ENCODE results near the gene SNX20.
A peak's percentile ranks its signal among the peaks of the same experiment; 100 is the strongest.

Gene SNX20

DNA sequence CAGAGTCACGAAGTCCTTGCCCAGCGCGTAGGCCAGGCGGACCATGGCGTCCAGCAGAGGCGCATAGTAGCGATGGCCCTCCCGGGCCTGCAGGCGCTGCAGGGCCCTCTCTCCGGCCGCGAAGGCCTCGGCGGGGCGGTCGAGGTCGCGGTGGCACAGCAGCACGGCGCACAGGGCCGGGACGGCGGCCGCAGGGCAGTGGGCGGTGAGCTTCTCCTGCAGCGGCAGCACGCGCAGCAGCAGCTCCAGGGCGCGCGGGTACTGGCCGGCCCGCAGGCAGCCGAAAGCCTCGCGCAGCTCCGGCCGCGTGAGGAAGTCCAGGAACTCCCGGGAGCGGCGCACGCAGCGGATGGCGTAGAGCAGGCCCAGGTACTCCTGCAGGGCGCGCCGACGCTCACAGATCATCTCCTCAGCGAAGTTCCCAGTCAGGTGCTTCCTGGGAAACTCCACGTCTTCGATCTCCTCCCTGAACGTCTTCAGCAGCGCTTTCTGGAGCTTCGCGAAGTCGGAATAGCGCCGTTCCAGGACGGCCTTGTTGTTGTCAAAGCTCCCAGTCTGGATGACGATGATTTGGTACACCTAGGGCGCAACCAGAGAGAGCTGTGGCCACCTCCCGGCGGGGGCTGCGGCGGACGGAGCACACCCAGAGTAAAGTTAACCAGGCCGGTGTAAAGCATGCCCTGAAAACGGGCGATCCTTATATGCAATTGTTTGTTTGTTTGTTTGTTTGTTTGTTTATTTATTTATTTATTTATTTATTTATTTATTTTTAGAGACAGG lies 7.4 kb downstream of the SNX20 start:
- Histone ChIP-seq H3K36me3 (ENCODE audit: control insufficient read depth in 2 of 2, insufficient read depth in 2 of 2, low read length in 2 of 2) (peaks cover 0 to 11% of the 10 kb centered on the region in 2 donors), H3K9ac (ENCODE audit: low read depth in 1 of 2, low read length in 2 of 2) (no peak overlapping the region), H3K9me3 (ENCODE audit: control insufficient read depth in 2 of 2, low read length in 2 of 2) (peaks cover 6 to 7% of the 10 kb centered on the region in 2 donors), H3K27ac (ENCODE audit: low read depth in 2 of 2, low read length in 2 of 2) (no peak overlapping the region), H3K4me1 (ENCODE audit: control insufficient read depth in 2 of 2, insufficient read depth in 2 of 2, low read length in 2 of 2) (peaks cover 0 to 1% of the 10 kb centered on the region in 2 donors), H3K27me3 (ENCODE audit: control insufficient read depth in 2 of 2, insufficient read depth in 2 of 2, low read length in 2 of 2) (no peaks in the 10 kb centered on the region), H3K4me3 (ENCODE audit: low read length in 2 of 2) (no peak overlapping the region)

DNA sequence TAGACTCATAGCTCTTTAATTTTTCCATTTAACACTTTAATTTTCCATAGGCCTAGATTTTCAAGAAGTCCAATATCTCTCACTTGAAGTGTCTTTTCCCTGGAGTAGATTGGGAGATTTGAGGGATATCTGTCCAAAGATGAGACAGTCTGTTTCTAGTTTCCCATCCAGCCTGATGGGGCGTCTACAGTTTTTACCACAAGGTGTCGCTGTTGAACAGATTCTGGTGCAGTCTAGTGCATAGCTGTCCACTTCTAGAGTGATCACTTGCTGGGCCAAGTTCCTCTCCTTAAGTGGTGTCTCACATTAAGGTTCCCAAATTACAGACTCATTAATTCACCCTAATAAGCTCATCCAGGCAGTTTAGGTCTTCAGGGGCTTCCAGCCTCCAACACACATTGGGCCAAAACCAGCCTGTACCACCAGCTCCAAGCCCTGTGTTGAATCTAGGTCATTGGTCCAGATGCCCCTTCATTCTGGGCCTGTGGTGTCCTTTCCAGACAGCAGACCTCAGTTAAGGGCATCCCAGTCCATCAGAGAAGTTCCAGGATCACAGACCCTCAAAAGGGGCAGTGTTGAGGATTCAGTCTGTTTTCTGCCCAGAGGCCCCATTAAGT lies 9.4 kb downstream of the SNX20 start:
- Histone ChIP-seq H3K9me3 (ENCODE audit: control insufficient read depth in 2 of 2, low read length in 2 of 2) (peaks cover 6 to 7% of the 10 kb centered on the region in 2 donors), H3K27me3 (ENCODE audit: control insufficient read depth in 2 of 2, insufficient read depth in 2 of 2, low read length in 2 of 2) (no peaks in the 10 kb centered on the region), H3K36me3 (ENCODE audit: control insufficient read depth in 2 of 2, insufficient read depth in 2 of 2, low read length in 2 of 2) (peaks cover 0 to 11% of the 10 kb centered on the region in 2 donors), H3K4me1 (ENCODE audit: control insufficient read depth in 2 of 2, insufficient read depth in 2 of 2, low read length in 2 of 2) (no peaks in the 10 kb centered on the region), H3K27ac (ENCODE audit: low read depth in 2 of 2, low read length in 2 of 2) (no peak overlapping the region), H3K4me3 (ENCODE audit: low read length in 2 of 2) (no peak overlapping the region), H3K9ac (ENCODE audit: low read depth in 1 of 2, low read length in 2 of 2) (no peak overlapping the region)

DNA sequence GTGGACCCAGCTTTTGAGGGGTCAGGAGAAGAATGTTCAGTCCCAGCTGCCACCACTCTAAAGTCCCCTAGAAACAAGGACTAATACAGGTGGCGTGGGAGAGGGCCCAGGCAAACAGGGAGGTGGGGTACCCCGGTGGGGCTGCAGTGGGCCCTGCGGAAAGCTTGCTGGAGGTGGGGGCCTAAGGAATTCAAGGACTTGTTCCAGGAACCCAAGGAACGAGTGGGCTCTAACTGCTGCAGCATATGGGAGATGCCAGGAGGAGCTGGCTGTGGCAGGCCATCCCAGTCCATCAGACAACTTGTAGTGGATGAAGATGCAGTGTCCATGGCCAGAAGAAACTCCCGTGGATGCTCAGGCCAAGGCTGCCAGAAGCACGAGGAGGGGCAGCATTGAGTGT lies 10.6 kb downstream of the SNX20 start:
- no peaks in the 10 kb centered on the region for H3K27me3 ChIP-seq (ENCODE audit: control insufficient read depth in 2 of 2, insufficient read depth in 2 of 2, low read length in 2 of 2)
- peaks cover 6 to 7% of the 10 kb centered on the region in 2 donors for H3K9me3 ChIP-seq (ENCODE audit: control insufficient read depth in 2 of 2, low read length in 2 of 2)
- no peak overlapping the region for H3K4me3 ChIP-seq (ENCODE audit: low read length in 2 of 2)
- no peaks in the 10 kb centered on the region for H3K4me1 ChIP-seq (ENCODE audit: control insufficient read depth in 2 of 2, insufficient read depth in 2 of 2, low read length in 2 of 2)
- peaks cover 0 to 8% of the 10 kb centered on the region in 2 donors for H3K36me3 ChIP-seq (ENCODE audit: control insufficient read depth in 2 of 2, insufficient read depth in 2 of 2, low read length in 2 of 2)
- no peak overlapping the region for H3K27ac ChIP-seq (ENCODE audit: low read depth in 2 of 2, low read length in 2 of 2)
- H3K9ac ChIP-seq (ENCODE audit: low read depth in 1 of 2, low read length in 2 of 2), result no peak overlapping the region

DNA sequence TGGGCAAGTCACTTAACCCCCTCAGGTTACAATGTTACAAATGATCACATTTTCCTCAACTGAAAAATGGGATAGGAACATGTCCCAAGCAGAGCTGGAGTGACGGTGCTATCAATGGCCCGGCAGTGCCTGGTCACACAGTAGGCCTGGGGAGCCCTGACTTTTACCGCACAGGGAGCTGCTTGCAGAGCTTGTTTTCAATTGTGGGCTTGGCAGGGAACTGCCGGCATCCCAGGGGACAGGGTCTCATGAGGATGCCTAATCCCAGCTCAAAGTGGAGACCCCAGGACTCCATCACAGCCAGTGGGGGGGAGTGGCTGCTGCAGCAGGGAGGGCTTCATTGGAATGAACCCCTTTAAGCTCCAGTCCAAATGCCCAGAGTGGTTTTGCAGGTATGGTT lies 11.4 kb downstream of the SNX20 start:
- H3K9me3 ChIP-seq (ENCODE audit: control insufficient read depth in 2 of 2, low read length in 2 of 2), result peaks cover 6 to 7% of the 10 kb centered on the region in 2 donors
- no peak overlapping the region for H3K27ac ChIP-seq (ENCODE audit: low read depth in 2 of 2, low read length in 2 of 2)
- no peak overlapping the region for H3K9ac ChIP-seq (ENCODE audit: low read depth in 1 of 2, low read length in 2 of 2)
- H3K27me3 ChIP-seq (ENCODE audit: control insufficient read depth in 2 of 2, insufficient read depth in 2 of 2, low read length in 2 of 2), result no peaks in the 10 kb centered on the region
- H3K4me1 ChIP-seq (ENCODE audit: control insufficient read depth in 2 of 2, insufficient read depth in 2 of 2, low read length in 2 of 2), result no peaks in the 10 kb centered on the region
- peaks cover 0 to 6% of the 10 kb centered on the region in 2 donors for H3K36me3 ChIP-seq (ENCODE audit: control insufficient read depth in 2 of 2, insufficient read depth in 2 of 2, low read length in 2 of 2)
- H3K4me3 ChIP-seq (ENCODE audit: low read length in 2 of 2), result no peak overlapping the region

DNA sequence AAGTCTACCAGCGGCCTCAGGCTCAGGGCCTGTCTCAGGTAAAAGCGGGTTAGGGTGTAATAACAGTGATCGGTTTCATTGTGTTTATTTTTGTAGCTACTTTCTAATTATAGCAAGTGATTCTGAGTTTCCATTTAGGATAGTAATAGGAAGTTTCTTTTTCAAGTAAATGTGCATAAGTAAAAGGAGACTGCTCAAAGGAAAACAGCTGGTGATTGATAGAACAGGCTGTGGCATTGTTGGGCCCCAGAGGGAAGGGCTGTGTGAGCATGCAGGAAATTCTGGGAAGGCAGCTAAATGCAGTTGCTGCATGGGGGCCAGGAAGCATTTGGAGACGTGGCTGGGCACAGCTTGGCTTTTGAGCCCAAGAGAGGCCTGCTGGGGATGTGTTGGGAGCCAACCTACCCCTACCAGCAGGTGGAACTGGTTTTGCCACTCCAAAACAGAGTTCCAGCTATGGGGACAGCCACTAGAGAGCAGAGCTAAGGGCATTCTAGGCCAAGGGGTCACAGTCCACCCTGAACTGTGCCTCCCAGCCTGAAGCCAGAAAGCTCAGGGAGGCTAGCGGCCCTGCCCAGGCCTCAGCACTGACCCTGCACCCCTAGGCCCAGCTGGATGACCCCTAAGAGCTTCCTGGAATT lies 12.6 kb downstream of the SNX20 start:
- H3K9ac ChIP-seq (ENCODE audit: low read depth in 1 of 2, low read length in 2 of 2), result no peak overlapping the region
- peaks cover 6 to 7% of the 10 kb centered on the region in 2 donors for H3K9me3 ChIP-seq (ENCODE audit: control insufficient read depth in 2 of 2, low read length in 2 of 2)
- no peaks in the 10 kb centered on the region for H3K36me3 ChIP-seq (ENCODE audit: control insufficient read depth in 2 of 2, insufficient read depth in 2 of 2, low read length in 2 of 2)
- H3K4me3 ChIP-seq (ENCODE audit: low read length in 2 of 2), result no peak overlapping the region
- no peak overlapping the region for H3K27ac ChIP-seq (ENCODE audit: low read depth in 2 of 2, low read length in 2 of 2)
- no peaks in the 10 kb centered on the region for H3K27me3 ChIP-seq (ENCODE audit: control insufficient read depth in 2 of 2, insufficient read depth in 2 of 2, low read length in 2 of 2)
- no peaks in the 10 kb centered on the region for H3K4me1 ChIP-seq (ENCODE audit: control insufficient read depth in 2 of 2, insufficient read depth in 2 of 2, low read length in 2 of 2)

DNA sequence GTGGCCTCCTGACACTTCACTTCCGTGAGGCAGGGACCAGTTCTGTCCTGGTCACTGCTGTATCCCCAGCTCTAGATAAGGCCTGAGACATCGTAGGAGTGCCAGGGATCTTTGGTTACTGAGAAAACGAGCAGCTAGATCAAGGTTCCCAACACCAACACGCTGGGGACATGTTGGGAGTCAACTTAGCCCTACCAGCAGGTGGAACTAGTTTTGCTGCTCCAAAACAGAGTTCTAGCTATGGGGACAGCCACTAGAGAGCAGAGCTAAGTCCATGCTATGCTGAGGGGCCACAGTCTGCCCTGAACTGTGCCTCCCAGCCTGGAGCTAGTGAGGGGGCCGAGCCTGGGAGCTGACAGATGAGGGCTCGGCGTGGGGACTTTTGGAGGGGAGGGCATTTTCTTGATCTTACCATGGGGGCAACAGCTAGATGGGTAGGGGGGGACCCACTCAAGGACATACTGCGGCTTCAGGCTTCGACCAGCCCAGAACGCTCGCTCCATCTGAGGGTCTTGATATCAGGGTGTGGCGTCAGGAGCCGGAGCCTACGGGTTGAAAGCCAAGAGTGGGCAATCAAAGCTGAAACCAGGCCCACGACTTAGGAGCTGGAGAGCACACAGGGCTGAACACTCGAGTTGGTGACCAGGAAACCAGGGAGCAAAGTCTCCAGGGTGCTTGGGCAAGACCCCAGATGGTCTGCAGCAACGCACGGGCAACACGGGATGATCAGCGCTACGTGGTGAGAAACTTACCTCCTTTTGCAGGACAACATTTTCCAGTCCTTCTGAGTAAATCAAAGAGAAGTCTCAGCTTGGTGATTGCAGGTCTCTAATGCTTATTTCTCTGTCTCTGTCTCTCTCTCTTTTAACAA lies 13.4 kb downstream of the SNX20 start:
- H3K9me3 ChIP-seq (ENCODE audit: control insufficient read depth in 2 of 2, low read length in 2 of 2), result peaks cover 6 to 7% of the 10 kb centered on the region in 2 donors
- no peak overlapping the region for H3K9ac ChIP-seq (ENCODE audit: low read depth in 1 of 2, low read length in 2 of 2)
- H3K4me1 ChIP-seq (ENCODE audit: control insufficient read depth in 2 of 2, insufficient read depth in 2 of 2, low read length in 2 of 2), result no peaks in the 10 kb centered on the region
- no peak overlapping the region for H3K4me3 ChIP-seq (ENCODE audit: low read length in 2 of 2)
- H3K27ac ChIP-seq (ENCODE audit: low read depth in 2 of 2, low read length in 2 of 2), result no peak overlapping the region
- no peaks in the 10 kb centered on the region for H3K27me3 ChIP-seq (ENCODE audit: control insufficient read depth in 2 of 2, insufficient read depth in 2 of 2, low read length in 2 of 2)
- H3K36me3 ChIP-seq (ENCODE audit: control insufficient read depth in 2 of 2, insufficient read depth in 2 of 2, low read length in 2 of 2), result no peaks in the 10 kb centered on the region

DNA sequence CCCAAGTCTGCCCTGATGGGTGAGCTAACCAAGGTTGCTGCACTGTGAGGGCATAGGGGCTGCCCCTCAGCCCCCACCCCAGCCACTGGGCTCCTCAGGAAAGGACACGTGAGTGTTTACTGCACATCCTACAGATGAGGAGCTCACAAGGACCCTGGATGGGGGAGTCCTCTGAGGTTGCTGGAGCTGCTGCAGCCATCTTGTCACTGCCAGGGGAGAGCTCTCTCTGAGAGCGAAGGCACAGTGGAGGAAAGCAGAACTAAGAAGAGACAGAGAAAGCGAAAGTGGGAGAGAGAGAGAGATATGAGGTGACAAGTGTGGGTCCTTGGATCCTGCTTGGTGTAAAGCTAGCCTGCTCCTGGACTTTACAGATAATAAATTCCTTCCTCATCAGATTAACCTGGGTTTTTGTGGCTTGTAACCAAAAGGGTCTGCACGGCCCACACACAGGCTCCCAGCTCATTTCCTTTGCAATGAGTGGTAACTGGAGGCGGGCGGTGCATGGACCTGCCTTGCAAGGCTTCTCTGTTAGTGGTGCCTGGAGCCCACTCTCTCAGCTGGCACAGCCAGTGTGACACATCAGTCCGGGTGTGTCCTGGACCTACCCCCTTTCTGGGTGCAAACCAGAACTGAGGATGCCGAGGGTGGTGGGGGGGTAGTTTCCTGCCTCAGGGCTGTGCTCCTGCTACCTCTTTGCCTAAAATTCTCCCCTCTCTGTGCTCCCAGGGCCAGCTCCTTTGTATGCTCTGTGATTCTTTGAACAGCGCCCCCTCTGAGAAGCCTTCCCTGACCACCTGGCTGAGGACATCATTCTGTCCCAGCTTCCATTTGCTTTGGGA lies 14.2 kb downstream of the SNX20 start:
- H3K9me3 ChIP-seq (ENCODE audit: control insufficient read depth in 2 of 2, low read length in 2 of 2), result peaks cover 2 to 5% of the 10 kb centered on the region in 2 donors
- H3K4me3 ChIP-seq (ENCODE audit: low read length in 2 of 2), result peak overlapping the region in 1 of 2 donors; percentile 1
- no peaks in the 10 kb centered on the region for H3K36me3 ChIP-seq (ENCODE audit: control insufficient read depth in 2 of 2, insufficient read depth in 2 of 2, low read length in 2 of 2)
- H3K27me3 ChIP-seq (ENCODE audit: control insufficient read depth in 2 of 2, insufficient read depth in 2 of 2, low read length in 2 of 2), result no peaks in the 10 kb centered on the region
- H3K4me1 ChIP-seq (ENCODE audit: control insufficient read depth in 2 of 2, insufficient read depth in 2 of 2, low read length in 2 of 2), result no peaks in the 10 kb centered on the region
- no peak overlapping the region for H3K9ac ChIP-seq (ENCODE audit: low read depth in 1 of 2, low read length in 2 of 2)
- H3K27ac ChIP-seq (ENCODE audit: low read depth in 2 of 2, low read length in 2 of 2), result no peak overlapping the region

DNA sequence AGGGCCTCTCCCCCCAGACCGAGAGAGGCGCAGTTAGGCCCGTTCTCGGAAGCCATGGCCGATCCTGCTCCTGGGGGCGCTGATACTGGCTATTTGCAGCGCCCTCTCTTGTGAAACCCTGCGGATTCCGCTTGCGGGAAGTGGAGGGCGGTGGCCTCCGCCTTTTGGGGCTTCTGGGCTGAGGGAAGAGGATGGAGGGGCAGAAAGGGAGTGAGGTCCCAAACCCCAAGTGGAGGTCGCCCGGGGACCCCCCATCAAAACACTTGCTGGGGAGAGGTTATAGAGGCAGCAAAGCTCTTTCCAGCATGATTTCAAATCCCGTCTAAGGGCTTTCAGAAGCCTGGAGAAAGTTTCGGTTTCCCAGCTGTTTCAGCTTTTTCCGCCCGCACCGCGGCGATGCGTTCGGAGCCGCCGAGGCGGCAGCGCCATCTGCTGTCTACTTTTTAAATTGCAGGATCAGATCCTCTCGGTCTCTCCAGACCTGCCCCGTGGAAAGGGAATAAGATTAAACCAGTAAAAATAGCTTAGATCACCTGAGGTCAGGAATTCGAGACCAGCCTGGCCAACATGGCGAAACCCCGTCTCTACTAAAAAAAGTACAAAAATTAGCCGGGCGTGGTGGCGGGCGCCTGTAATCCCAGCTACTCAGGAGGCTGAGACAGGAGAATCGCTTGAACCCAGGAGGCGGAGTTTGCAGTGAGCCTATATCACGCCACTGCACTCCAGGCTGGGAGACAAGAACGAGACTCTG lies 15.8 kb downstream of the SNX20 start:
- no peaks in the 10 kb centered on the region for H3K36me3 ChIP-seq (ENCODE audit: control insufficient read depth in 2 of 2, insufficient read depth in 2 of 2, low read length in 2 of 2)
- H3K27ac ChIP-seq (ENCODE audit: low read depth in 2 of 2, low read length in 2 of 2), result peak overlapping the region in 1 of 2 donors; percentile 50
- H3K4me1 ChIP-seq (ENCODE audit: control insufficient read depth in 2 of 2, insufficient read depth in 2 of 2, low read length in 2 of 2), result no peaks in the 10 kb centered on the region
- H3K4me3 ChIP-seq (ENCODE audit: low read length in 2 of 2), result peak overlapping the region; percentile 25 to 74
- H3K9me3 ChIP-seq (ENCODE audit: control insufficient read depth in 2 of 2, low read length in 2 of 2), result no peaks in the 10 kb centered on the region
- H3K9ac ChIP-seq (ENCODE audit: low read depth in 1 of 2, low read length in 2 of 2), result peak overlapping the region; percentile 50 to 68
- no peaks in the 10 kb centered on the region for H3K27me3 ChIP-seq (ENCODE audit: control insufficient read depth in 2 of 2, insufficient read depth in 2 of 2, low read length in 2 of 2)

DNA sequence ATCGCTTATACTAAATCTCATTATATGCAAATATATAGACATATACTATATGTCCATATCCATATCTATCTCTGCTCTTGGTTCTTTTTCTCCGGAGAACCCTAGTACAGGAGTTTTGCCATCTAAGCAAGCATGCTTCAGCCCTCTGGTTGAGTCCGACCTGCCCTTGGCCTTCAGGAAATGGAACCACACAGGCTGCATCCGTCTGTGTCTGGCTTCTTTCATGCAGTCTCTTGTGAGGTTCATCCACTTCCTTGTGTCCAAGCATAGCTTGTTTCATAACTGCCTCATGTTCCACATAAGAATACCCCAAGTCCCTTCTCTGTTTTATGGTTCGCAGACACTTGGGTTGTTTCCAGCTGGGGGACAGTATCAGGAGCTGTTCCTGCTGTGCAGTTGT lies 16.8 kb downstream of the SNX20 start:
- Histone ChIP-seq H3K4me1 (ENCODE audit: control insufficient read depth in 2 of 2, insufficient read depth in 2 of 2, low read length in 2 of 2) (no peaks in the 10 kb centered on the region), H3K9me3 (ENCODE audit: control insufficient read depth in 2 of 2, low read length in 2 of 2) (no peaks in the 10 kb centered on the region), H3K9ac (ENCODE audit: low read depth in 1 of 2, low read length in 2 of 2) (no peak overlapping the region), H3K4me3 (ENCODE audit: low read length in 2 of 2) (no peak overlapping the region), H3K36me3 (ENCODE audit: control insufficient read depth in 2 of 2, insufficient read depth in 2 of 2, low read length in 2 of 2) (no peaks in the 10 kb centered on the region), H3K27ac (ENCODE audit: low read depth in 2 of 2, low read length in 2 of 2) (no peak overlapping the region), H3K27me3 (ENCODE audit: control insufficient read depth in 2 of 2, insufficient read depth in 2 of 2, low read length in 2 of 2) (no peaks in the 10 kb centered on the region)

Measured in mucosa of rectum (tissue), 2 donors.